ENCODE measurements around the gene KRTAP1-1. TPM values are rescaled to one million over a fixed set of nuclear protein-coding genes. Genes with fewer than 3 reads are reported as not detected.
"Not testable (repeated sequence)": the region's sequence is repeated elsewhere in the genome, so short reads cannot be mapped to it uniquely, and the experiment has no call there.

KRTAP1-1 gene
- total RNA-seq, result not detected

GRCh38 chr17:41040783-41041571, at the start of gene KRTAP1-1:
Gene KRTAP1-1, minus strand, starts transcription at chr17:41041450. Its CDS starts 53 bp downstream, at chr17:41041397.
- H3K4me1 Mint-ChIP-seq (ENCODE audit: low read depth); ATAC-seq (replicated peaks in 1 of 2); DNase-seq; H3K4me3 Mint-ChIP-seq; H3K36me3 Mint-ChIP-seq (ENCODE audit: insufficient read depth in 2 of 2); H3K27ac Mint-ChIP-seq; H3K9me3 Mint-ChIP-seq: not testable (repeated sequence)
- peaks cover 13% of the 10 kb centered on the region for H3K27me3 Mint-ChIP-seq (ENCODE audit: low read depth)

GRCh38 chr17:41088760-41089352, 47.6 kb upstream of the KRTAP1-1 start:
- not testable (repeated sequence) for H3K4me3 Mint-ChIP-seq; H3K36me3 Mint-ChIP-seq (ENCODE audit: insufficient read depth in 2 of 2); ATAC-seq (replicated peaks in 1 of 2); DNase-seq; H3K9me3 Mint-ChIP-seq; H3K27me3 Mint-ChIP-seq (ENCODE audit: low read depth); H3K27ac Mint-ChIP-seq; H3K4me1 Mint-ChIP-seq (ENCODE audit: low read depth)

- H3K4me3 Mint-ChIP-seq; DNase-seq; H3K4me1 Mint-ChIP-seq (ENCODE audit: low read depth); H3K27ac Mint-ChIP-seq; H3K9me3 Mint-ChIP-seq; ATAC-seq (replicated peaks in 1 of 2); H3K36me3 Mint-ChIP-seq (ENCODE audit: insufficient read depth in 2 of 2): not testable (repeated sequence)
- peaks cover 10% of the 10 kb centered on the region for H3K27me3 Mint-ChIP-seq (ENCODE audit: low read depth)
Observed at GRCh38 chr17:41084100-41084856, 43.0 kb upstream of the KRTAP1-1 start, which contains the start of gene KRTAP4-7. Gene KRTAP4-7, plus strand, starts transcription at chr17:41084150. Its CDS starts 57 bp downstream, at chr17:41084207.

GRCh38 chr17:41083427-41083826, 42.2 kb upstream of the KRTAP1-1 start:
- not testable (repeated sequence) for ATAC-seq (replicated peaks in 1 of 2); DNase-seq; H3K36me3 Mint-ChIP-seq (ENCODE audit: insufficient read depth in 2 of 2); H3K27ac Mint-ChIP-seq; H3K4me1 Mint-ChIP-seq (ENCODE audit: low read depth); H3K4me3 Mint-ChIP-seq; H3K9me3 Mint-ChIP-seq
- peaks cover 10% of the 10 kb centered on the region for H3K27me3 Mint-ChIP-seq (ENCODE audit: low read depth)

GRCh38 chr17:41082626-41083025, 41.4 kb upstream of the KRTAP1-1 start:
- Mint-ChIP-seq H3K4me3 (no peak overlapping the region), H3K27ac (no peak overlapping the region), H3K36me3 (ENCODE audit: insufficient read depth in 2 of 2) (no peaks in the 10 kb centered on the region), H3K4me1 (ENCODE audit: low read depth) (no peaks in the 10 kb centered on the region), H3K27me3 (ENCODE audit: low read depth) (peaks cover 10% of the 10 kb centered on the region), H3K9me3 (no peaks in the 10 kb centered on the region)
- DNase-seq (no peak), ATAC-seq (replicated peaks in 1 of 2) (no peak)

GRCh38 chr17:41076788-41077187, 35.5 kb upstream of the KRTAP1-1 start:
- Mint-ChIP-seq H3K9me3 (no peaks in the 10 kb centered on the region), H3K4me3 (no peak overlapping the region), H3K27me3 (ENCODE audit: low read depth) (peaks cover 32% of the 10 kb centered on the region), H3K27ac (no peak overlapping the region), H3K36me3 (ENCODE audit: insufficient read depth in 2 of 2) (no peaks in the 10 kb centered on the region), H3K4me1 (ENCODE audit: low read depth) (no peaks in the 10 kb centered on the region)
- ATAC-seq (replicated peaks in 1 of 2) (no peak), DNase-seq (no peak)

- Mint-ChIP-seq H3K27ac (no peak overlapping the region), H3K4me1 (ENCODE audit: low read depth) (no peaks in the 10 kb centered on the region), H3K9me3 (no peaks in the 10 kb centered on the region), H3K36me3 (ENCODE audit: insufficient read depth in 2 of 2) (no peaks in the 10 kb centered on the region), H3K4me3 (no peak overlapping the region), H3K27me3 (ENCODE audit: low read depth) (peaks cover 22% of the 10 kb centered on the region)
- DNase-seq (no peak), ATAC-seq (replicated peaks in 1 of 2) (no peak)
Observed at GRCh38 chr17:41073676-41074075, 32.4 kb upstream of the KRTAP1-1 start.

- Mint-ChIP-seq H3K36me3 (ENCODE audit: insufficient read depth in 2 of 2) (no peaks in the 10 kb centered on the region), H3K4me3 (no peak overlapping the region), H3K27ac (no peak overlapping the region), H3K9me3 (no peaks in the 10 kb centered on the region), H3K4me1 (ENCODE audit: low read depth) (no peaks in the 10 kb centered on the region), H3K27me3 (ENCODE audit: low read depth) (peaks cover 22% of the 10 kb centered on the region)
- ATAC-seq (replicated peaks in 1 of 2), result no peak
- DNase-seq, result no peak
Observed at GRCh38 chr17:41071606-41072360, 30.5 kb upstream of the KRTAP1-1 start.

GRCh38 chr17:41069031-41069430, 27.8 kb upstream of the KRTAP1-1 start:
- Mint-ChIP-seq H3K27me3 (ENCODE audit: low read depth) (no peaks in the 10 kb centered on the region), H3K27ac (no peak overlapping the region), H3K9me3 (no peaks in the 10 kb centered on the region), H3K36me3 (ENCODE audit: insufficient read depth in 2 of 2) (no peaks in the 10 kb centered on the region), H3K4me3 (no peak overlapping the region), H3K4me1 (ENCODE audit: low read depth) (no peaks in the 10 kb centered on the region)
- ATAC-seq (replicated peaks in 1 of 2), result no peak
- DNase-seq, result no peak

- Mint-ChIP-seq H3K27me3 (ENCODE audit: low read depth) (no peaks in the 10 kb centered on the region), H3K9me3 (no peaks in the 10 kb centered on the region), H3K36me3 (ENCODE audit: insufficient read depth in 2 of 2) (no peaks in the 10 kb centered on the region), H3K4me3 (no peak overlapping the region), H3K4me1 (ENCODE audit: low read depth) (no peaks in the 10 kb centered on the region), H3K27ac (no peak overlapping the region)
- ATAC-seq (replicated peaks in 1 of 2), result no peak
- no peak for DNase-seq
Observed at GRCh38 chr17:41067281-41067680, 26.0 kb upstream of the KRTAP1-1 start.

- ATAC-seq (replicated peaks in 1 of 2) (peak in 1 of 2 donors; percentile 52), DNase-seq (no peak)
- Mint-ChIP-seq H3K4me3 (no peak within 1 kb of the TSS), H3K36me3 (ENCODE audit: insufficient read depth in 2 of 2) (no peaks in the 10 kb centered on the region), H3K27ac (no peak within 1 kb of the TSS), H3K4me1 (ENCODE audit: low read depth) (no peaks in the 10 kb centered on the region), H3K9me3 (no peaks in the 10 kb centered on the region), H3K27me3 (ENCODE audit: low read depth) (peaks cover 8% of the 10 kb centered on the region)
Observed at GRCh38 chr17:41065829-41066624, 24.8 kb upstream of the KRTAP1-1 start, which contains the start of gene KRTAP2-4. Gene KRTAP2-4, minus strand, starts transcription at chr17:41065879. Its CDS starts 34 bp downstream, at chr17:41065845.

All from activated T-cell treated with anti-CD3 and anti-CD28 coated beads, Interleukin-2, amount 50 U/mL, for 72 hours (primary cell).